HG02678 (cell line): Measurements from ENCODE around the gene MBNL2.

Experiments
- ATAC-seq: cut with Tn5 transposase; IDR thresholded peaks from one replicate; pipeline ENCODE4 v1.9.1; 2021; ENCODE audit warnings: mild to moderate bottlenecking, moderate library complexity; ENCODE audit not compliant: unreplicated experiment

MBNL2 gene

DNA sequence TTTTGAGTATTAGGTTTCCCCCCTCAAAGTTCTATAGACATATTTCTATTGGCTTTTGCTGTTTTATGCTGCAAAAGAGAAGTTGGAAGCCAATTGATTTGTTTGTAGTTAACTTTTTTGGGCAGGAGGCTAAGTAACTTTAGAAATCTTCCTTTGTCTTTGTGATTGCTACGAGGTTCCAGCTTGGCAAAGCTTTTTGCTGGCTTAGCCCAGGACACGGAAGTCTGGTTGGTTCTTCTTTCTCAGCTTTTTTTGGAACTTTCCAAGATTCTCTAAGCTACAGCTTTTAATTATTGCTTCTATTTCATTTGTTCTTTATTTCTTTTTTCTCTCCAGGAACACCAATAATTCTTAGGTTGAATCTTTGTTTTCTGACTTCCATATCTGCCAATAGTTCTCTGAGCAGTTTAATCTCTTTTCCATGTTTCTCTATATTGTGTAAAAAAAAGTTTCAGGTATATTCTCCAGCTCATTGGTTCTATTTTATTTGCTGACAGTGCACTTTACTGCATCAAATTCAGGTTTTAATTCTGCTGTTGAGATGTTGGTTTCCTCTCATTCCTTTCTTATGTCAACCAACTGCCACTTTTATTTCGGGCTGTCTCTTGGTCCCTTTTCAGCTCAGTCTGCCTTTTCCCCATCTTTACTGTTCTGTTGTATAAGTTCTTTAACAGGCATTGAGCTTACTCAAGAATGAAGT lies 27.8 kb downstream of the MBNL2 start:
- no peak for ATAC-seq

DNA sequence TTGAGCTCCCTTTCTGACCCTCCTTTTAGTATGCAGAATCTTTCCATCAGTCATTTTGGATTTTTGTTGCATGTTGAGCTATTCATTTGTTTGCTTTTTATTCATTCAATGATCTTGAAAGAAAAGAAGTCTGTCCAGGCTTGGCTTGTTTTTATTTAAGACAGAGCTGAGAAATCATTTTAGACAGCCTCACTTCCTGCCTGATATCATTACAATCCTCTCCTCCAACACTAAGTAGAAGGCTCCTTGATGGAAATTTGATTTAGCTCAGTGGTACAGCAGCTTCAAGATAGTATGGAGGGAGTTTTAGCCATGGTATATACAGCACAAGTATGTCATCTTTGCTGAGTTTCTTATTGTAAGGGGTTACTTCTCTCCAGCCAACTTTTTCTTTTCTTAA lies 28.4 kb downstream of the MBNL2 start:
- ATAC-seq: no peak

DNA sequence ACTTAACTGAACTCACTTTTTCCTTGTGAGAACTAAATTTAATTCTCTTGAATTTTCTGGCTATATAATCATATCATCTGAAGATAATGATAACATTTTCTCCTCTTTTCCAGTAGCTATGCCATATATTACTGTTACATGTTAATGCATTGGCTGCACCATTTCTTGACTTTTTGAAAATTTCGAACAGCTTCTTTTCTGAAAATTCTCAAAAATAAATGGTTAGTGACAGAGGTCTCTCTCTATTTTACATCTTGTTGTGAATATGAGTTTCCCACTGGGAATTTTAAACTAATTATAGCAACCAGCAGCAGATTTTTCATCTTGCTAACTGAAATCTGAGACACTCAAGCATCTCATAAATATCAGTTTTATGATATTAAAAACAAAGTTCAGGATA lies 30.6 kb downstream of the MBNL2 start:
- no peak for ATAC-seq

DNA sequence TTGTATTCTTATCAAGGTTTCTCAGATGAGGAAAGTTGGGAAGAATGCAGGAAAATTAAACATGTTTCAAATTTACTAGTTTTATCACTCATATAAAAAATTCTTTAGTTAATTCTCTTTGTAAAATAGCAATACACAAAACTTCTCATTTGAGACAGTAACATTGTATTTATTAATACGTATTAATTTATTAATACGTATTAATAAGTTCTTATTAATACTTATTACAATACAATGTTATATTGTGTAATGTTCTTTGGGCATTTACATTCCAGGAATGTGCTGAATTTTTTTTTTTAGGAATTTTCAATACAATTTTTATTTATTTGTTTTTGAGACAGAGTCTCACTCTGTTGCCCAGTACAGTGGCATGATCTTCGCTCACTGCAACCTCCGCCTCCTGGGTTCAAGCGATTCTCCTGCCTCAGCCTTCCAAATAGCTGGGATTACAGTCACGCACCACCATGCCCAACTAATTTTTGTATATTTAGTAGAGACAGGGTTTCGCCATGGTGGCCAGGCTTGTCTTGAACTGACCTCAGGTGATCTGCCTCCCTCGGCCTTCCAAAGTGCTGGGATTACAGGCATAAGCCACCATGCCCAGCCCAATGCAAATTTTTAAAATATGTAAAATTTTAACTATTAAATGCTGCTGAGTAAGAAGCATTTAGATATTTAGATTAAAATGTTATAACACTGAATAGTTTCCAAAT lies 31.6 kb downstream of the MBNL2 start:
- no peak for ATAC-seq

DNA sequence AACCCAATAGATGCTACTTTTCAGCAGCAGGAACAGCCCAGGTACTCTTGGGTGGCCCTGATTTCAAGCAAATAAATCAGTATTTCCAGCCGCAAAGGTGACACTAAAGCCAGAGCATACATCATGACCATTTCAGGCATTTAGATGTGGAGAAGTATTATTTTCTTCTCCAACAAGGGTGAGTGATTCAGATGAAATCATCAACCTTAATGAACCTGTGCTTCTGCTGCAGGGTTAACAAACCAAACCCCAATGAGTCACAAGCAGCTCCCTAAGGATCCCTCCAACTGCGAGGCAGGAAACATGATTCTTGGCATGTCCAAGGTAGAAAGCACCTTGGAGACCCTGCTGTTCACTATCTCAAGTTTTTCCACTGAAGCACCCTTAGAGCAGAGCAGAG lies 32.7 kb downstream of the MBNL2 start:
- ATAC-seq: no peak

DNA sequence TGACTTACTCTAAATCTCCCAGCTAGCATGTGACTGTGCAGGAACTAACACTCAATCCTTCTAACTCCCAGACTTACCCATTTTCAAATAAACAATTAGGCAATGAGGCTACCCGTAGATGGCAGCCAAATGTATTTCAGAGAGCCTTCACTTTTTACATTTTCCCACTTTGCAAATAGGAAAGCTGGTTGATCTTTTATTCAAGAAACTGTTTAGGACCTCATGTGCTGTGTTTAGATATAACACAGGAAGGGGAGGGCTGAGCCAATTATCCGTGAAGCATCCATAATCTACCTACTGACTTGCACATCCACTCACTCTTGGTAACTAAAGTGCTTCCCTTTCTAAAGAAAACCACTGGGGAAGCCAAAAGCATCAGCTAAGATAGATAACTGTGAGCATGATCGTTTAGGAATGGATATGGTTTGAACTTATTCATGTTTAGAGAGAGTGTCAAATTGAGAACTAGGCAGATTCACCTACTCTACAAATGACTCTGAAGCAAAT lies 33.4 kb downstream of the MBNL2 start:
- ATAC-seq: no peak

DNA sequence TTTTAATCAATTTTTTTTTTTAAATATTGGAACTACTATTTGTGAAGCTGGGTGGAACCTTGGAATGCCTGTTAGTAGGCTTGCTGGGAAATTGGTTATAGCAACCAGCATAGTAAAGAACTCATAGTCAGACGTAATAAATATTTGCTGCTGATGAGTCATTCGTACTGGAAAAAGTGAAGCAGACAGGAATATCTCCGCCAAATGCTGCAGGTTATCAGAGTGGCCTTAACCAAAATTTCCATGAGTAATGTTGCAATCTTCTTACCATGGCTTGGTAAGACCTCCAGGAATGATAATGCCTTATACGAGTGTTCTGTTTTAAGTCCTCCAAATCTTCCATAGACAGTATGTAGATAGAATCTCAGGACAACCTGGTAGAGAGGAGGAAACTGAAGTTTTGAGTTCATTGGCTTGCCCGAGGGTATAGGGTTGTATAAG lies 34.2 kb downstream of the MBNL2 start:
- no peak for ATAC-seq

DNA sequence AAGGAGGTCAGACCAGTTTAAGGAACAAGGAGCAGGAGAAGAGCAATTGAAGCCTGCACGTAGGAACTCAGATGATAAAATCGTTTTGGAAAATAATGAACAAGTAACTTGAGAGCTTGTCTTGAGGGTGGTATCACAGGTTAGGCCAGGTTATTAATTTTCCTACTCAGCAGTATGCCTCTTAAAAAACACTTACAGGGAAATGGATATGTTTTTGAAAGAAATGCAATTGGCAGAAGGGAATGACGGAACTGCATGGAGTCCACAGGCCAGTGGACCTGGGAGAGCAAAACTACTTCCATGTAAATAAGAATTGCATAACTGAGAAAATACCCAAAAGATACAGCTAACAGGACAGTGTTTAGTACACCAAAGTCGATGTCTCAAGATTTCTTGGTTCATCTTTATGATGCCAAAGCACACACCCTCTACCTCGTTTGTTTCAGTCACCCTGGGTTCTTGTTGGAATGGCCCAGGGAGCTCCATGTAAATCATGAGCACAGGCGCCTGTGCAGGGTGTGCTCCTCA lies 35.2 kb downstream of the MBNL2 start:
- ATAC-seq: no peak

DNA sequence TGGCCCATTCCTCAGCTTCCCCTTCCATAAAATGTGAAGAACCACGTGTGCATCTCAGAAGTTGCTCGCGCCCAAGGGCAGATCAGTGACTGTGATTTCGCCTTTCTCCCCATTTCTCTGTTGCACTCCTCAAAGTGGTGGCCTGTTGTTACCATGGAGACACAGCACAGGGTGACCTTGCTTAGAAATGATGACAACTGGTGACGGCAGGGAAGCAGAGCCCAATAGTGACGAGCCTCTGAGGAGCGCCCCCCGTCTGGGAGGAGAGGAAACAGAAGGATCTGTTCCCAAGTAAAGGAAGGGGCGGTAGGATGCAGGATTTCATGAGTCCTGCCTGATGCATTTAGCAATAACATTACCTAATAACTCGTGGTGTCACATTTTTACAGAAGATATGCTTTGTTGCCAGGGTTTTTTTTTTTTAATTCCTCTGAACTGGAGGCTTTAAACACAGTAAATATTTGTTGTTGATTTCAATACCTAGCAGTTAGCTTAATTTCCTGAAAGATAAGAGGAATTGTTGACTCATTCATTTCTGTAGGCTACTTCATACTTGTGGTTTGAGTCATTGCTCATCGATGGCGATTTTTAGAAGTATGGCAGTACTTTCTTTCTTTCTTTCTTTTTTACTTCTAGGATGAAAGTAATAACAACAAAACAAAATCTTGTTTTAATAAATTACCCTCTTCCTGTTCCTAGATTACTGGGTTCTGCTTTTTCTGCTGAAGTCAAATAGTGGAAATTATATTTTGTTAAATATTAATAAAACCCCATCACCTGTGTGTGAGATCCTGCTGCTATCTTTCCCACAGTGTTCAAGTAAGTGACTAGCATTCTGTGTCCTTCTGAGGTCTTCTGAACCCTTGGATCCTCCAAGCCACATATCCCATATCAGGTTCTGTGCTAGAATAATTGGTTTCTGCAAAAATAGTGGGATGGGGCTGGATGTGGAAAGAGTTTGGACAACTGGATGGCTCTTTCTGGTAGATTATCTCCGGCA lies 36.0 kb downstream of the MBNL2 start:
- ATAC-seq: peak; percentile 64

DNA sequence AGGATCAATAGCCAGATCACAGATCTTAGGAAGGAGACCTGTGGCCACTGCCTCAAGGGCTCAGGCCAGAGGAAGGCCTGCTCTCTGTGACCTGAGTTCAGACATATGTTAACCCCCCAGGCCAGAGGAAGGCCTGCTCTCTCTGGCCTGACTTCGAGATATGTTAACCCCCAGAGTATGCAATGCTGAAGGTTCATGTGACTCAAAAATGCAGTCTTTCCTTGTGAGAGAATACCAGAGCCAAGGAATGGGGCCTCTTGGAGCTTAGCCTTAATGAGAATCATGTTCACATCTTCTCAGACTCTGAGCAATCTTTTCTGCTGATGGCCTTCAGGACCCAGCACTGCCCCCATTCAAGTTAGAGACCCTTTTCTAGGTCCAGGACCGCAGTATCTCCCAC lies 36.7 kb downstream of the MBNL2 start:
- no peak for ATAC-seq

DNA sequence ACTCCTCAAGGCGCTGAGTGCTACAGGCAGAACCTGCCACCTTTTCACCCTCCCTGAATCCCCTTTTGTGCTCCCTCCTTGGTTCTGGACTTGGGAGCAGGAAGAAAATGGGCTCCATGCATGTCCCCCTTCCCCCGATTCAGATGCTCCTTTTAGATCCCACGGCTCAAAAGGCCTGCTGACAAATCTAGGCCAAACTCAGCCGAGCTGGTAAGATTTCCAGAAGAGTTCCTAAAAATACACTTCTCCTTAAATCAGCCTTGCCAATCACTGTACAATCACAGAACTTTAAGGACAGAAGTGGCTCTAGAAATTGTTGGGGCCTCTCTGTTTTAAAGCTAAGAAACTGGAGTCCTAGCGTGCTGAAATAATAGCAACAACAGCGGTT lies 37.3 kb downstream of the MBNL2 start:
- ATAC-seq: no peak

DNA sequence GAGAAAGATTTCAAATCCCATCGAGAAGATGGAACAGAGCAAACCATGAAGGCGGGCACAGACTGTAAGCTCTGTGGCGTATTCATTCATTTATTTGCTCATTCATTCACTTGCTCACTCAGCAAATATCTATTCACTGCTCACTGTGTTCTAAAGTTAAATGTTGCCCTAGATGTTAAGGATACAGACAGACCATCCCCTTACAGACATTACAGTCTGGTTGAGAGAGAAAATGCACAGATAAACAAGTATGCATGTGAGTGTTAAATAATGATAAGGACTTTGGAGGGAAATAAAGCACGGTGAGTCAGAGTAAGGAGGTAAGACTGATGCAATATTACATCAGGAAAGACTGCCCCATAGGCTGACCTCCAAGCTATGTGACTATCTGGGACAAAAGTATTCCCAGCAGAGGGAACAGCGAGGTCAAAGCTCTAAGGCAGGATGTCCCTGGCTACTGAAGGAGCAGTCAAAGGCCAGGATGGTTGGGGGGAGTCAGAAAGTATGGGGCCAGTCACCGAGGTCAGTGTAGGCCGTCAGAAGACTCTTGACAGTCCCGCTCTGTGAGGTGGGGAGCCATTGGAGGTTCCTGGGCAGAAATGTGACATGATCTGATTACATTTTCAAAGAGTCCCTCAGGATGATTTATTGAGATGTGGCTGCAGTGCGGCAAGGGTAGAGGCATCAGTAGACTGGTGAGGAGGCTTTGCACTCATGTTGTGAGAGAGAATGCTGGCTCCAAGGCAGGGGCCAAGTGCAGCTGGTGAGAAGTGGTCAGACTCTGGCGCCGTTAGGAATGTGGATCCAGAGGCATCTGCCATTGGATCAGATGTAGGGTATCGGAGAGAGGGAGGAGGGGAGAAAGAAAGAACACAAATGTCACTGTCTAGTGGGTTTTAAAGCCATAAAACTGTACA lies 37.9 kb downstream of the MBNL2 start:
- ATAC-seq: no peak

DNA sequence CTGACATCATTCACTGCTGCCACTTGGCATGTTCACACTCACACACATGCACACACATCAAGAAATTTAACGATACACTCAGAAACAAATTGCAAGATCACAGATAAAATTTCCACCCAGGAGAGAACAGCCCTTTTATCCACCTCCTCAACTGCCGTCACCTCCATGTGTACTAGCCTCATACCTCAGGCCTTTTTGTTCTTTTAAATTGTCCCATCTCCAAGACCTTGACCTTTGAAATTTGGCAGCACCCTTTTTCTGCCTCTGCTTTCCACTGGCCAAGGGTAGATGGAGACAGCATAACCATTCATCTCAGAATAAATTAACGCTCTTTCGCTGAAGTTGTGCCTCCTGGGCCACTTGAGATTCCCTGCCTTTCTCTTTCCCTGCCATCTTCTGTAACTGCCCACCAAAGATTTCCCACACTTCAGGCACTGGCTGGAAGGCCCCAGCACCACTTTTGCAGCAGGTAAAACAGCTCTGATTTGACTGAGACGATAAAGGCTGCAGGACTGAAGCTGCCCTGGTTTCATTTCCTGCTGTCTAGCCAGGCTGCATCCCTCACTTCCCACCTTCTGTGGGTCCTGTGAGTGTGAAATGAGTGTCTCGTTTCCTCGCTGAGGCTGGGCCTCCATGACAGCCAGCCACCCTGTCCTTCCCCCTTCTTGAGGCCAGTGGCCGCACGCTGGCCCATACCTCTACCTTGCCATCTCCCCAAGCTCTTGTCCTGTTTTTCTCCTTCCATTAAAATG lies 39.3 kb downstream of the MBNL2 start:
- peak; percentile 64 for ATAC-seq

DNA sequence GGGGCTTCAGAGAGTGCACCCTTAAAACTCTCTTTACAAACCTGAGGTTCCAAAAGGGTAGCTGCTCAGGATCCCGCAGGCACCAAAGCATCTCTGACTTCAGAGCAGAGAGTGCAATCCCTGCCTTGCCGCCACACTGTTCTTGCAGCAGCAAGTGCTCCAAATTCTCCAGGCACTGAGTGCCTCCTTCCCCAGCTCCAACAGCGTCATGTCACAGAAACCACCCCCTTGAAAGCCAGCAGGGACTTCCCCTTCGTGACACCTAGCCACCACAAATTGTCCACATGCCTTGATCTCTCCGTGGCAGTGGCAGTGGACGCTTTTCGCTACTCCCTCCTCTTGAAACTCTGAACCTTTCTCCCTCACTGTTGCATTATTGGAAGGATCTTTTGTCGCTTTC lies 39.9 kb downstream of the MBNL2 start:
- peak; percentile 13 for ATAC-seq

DNA sequence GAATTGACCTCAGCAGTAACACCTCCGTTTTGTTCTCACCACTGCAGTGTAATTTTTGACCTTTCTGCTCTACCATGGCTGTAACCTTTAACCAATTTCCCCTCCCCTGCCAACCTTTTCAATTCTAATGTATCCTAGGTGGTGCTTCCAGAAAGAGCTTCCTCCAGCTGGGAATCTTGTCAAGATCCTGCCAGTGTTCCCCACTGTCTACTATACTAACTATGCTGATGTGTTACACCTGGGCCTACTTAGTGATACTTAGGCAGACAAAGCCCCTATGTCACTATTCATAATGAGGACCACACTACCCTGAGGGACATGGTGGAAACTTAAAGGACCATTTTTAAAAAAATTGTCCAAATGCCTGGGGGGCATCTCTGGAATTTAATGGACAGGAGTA lies 41.0 kb downstream of the MBNL2 start:
- ATAC-seq: no peak

DNA sequence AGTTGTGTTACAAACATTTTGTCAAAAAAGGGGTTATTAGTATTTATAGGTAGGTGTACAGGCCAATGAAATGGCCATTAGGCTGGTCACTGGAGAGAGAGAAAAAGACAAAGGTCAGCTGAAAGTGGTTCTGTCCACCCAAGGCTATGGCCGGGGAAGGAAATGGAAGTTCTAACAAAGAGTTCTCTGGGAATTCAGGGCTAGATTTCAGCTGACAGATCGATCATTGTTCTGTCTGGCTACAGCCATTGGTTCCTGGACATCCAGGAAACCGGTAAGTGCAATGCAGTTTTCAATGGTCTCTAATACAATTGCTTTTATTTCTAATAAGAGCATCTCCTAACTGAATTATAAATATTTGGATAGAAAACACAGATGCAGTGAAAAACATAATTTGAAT lies 42.5 kb downstream of the MBNL2 start:
- ATAC-seq: no peak

DNA sequence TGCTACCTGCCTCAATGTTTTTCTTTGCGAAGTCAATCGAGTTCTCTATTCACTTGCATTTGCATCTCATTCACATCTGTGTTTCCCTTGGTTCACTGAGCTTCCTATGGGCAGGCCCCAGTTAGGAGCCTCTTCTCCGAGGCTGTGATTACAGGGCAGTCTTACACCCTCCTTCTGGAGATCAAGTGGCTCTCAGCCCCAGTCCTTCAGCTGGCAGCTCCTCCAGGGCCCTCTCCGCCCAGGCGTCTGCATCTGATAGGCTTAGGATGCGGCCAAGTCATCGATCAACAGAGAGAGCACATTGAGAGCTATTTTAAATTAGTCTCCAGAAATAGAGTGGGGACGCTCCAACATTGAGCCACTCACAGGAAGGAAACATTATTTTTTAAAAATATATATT lies 44.2 kb downstream of the MBNL2 start:
- ATAC-seq: no peak

DNA sequence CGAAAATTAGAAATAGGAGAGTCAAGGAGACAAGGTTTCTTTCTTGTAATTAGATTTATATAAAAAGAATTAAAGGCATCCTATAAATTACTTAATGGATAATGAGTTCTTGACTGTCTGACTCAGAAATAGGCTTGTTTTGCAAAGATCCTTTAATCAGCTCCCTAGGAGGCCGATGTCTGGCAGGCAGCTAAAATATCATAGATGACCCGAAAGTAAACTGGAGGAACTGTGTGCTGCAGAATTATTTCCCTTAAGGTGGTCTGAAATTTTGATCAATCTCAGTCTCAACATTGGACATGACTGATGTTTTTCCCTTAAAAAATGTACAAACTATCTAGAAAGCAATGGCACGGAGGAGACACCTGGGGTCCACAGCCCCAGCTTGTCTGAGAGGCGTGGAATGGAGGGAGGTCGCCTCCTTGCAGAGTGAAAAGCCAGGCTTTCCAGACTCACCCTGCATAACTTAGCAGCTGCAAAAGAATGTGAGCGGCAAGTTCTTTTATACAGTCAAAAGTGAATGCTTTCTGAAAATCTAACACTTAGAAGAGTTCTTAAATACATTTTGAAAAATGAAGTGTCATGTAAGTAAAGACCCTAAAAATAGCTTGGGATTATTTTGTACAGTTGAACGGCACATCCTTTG lies 44.8 kb downstream of the MBNL2 start:
- ATAC-seq: no peak
